Gastrocnemius medialis (tissue), 4 donors: Measurements from ENCODE around the gene VPS37C.

ENCODE experiments used
- POLR2A ChIP-seq, 2 donors: fragments of 450-650 bp; IDR thresholded peaks; one replicate each; pipeline ENCODE4 v1.6.1; 2017; ENCODE audit warnings: antibody characterized with exemption in 2 of 2, mild to moderate bottlenecking in 2 of 2, moderate library complexity in 2 of 2
- TF ChIP-seq, protein P1 (sequence below), 5 experiments: fragments of 450-650 bp in 3 of 5; fragments of 200-600 bp in 2 of 5; sonication (generic) in 2 of 5; IDR thresholded peaks in 4 of 5; conservative IDR thresholded peaks in 1 of 5; 1 replicate in 4 of 5; 2 replicates in 1 of 5; pipeline ENCODE4 v1.5.1; 2016 to 2019; ENCODE audit warnings: antibody characterized with exemption in 5 of 5, mild to moderate bottlenecking in 3 of 5, moderate library complexity in 3 of 5

GRCh38 chr11:61091373-61092279 is 69.6 kb downstream of the VPS37C start:
- no peak for TF ChIP-seq POLR2A (IDR thresholded peaks at IDR 0.05)
- TF ChIP-seq, protein P1, sequence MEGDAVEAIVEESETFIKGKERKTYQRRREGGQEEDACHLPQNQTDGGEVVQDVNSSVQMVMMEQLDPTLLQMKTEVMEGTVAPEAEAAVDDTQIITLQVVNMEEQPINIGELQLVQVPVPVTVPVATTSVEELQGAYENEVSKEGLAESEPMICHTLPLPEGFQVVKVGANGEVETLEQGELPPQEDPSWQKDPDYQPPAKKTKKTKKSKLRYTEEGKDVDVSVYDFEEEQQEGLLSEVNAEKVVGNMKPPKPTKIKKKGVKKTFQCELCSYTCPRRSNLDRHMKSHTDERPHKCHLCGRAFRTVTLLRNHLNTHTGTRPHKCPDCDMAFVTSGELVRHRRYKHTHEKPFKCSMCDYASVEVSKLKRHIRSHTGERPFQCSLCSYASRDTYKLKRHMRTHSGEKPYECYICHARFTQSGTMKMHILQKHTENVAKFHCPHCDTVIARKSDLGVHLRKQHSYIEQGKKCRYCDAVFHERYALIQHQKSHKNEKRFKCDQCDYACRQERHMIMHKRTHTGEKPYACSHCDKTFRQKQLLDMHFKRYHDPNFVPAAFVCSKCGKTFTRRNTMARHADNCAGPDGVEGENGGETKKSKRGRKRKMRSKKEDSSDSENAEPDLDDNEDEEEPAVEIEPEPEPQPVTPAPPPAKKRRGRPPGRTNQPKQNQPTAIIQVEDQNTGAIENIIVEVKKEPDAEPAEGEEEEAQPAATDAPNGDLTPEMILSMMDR (IDR thresholded peaks at IDR 0.05 in 4 of 5, conservative IDR thresholded peaks at IDR 0.05 in 1 of 5): no peak
